HG03039 (cell line): ENCODE results near the gene ZNF213.
A peak's percentile ranks its signal among the peaks of the same experiment; 100 is the strongest.

Source experiments
- ATAC-seq: cut with Tn5 transposase; IDR thresholded peaks from one replicate; pipeline ENCODE4 v1.9.1; 2021; ENCODE audit warnings: mild to moderate bottlenecking, moderate library complexity; ENCODE audit not compliant: unreplicated experiment

Gene ZNF213

DNA sequence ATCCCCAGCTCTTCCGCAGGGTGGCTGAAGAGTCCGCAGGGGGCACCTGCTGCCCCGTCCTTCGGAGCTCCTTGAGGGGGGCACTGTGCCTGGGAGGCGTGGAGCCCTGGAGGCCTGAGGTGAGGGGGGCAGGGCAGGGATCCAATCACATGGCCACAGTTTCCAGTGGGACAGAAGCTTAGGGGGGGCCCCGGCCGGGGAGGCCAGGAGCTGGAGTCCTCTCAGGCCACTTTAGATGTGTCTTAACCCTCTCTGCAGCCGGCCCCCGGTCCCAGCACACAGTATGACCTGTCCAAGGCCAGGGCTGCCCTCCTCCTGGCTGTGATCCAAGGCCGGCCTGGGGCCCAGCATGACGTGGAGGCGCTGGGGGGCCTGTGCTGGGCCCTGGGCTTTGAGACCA, 10.8 kb downstream of the ZNF213 start:
- ATAC-seq, result no peak

DNA sequence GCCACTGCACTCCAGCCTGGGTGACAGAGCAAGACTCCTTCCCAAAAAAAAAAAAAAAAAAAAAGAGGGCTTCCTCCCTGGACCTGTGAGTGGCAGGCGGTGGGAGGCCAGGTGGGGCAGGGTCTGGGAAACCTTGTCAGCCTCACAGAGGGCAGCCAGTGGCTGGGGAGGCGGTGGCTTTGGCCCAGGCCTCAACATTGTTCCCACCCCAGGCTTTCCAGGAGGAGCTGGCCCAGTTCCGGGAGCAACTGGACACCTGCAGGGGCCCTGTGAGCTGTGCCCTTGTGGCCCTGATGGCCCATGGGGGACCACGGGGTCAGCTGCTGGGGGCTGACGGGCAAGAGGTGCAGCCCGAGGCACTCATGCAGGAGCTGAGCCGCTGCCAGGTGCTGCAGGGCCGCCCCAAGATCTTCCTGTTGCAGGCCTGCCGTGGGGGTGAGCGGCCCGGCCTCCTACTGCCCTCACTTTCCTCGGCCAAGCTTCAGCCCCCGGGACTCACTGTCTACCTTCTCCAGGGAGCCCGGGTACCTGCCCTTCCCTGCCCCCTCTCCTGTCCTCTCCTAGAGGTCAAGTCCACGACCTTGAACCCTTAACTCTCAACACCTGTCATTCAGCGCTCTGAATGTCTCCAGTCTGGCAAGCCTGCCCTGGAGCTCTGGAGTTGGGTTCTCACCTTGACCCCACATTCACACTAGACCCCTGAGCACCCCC, 12.4 kb downstream of the ZNF213 start:
- no peak for ATAC-seq

DNA sequence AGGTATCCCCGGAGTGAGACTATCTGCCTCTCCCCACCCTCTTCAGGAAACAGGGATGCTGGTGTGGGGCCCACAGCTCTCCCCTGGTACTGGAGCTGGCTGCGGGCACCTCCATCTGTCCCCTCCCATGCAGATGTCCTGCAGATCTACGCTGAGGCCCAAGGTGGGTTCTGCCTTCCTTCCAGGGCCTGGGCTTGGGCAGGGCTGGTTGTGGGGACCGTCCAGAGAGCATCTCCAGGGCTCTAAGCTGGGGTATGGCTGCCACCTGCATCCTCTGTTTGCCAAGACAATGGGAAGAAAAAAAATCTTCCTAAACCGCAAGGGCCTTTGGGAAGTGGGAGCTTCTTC, 12.9 kb downstream of the ZNF213 start:
- ATAC-seq, result no peak

DNA sequence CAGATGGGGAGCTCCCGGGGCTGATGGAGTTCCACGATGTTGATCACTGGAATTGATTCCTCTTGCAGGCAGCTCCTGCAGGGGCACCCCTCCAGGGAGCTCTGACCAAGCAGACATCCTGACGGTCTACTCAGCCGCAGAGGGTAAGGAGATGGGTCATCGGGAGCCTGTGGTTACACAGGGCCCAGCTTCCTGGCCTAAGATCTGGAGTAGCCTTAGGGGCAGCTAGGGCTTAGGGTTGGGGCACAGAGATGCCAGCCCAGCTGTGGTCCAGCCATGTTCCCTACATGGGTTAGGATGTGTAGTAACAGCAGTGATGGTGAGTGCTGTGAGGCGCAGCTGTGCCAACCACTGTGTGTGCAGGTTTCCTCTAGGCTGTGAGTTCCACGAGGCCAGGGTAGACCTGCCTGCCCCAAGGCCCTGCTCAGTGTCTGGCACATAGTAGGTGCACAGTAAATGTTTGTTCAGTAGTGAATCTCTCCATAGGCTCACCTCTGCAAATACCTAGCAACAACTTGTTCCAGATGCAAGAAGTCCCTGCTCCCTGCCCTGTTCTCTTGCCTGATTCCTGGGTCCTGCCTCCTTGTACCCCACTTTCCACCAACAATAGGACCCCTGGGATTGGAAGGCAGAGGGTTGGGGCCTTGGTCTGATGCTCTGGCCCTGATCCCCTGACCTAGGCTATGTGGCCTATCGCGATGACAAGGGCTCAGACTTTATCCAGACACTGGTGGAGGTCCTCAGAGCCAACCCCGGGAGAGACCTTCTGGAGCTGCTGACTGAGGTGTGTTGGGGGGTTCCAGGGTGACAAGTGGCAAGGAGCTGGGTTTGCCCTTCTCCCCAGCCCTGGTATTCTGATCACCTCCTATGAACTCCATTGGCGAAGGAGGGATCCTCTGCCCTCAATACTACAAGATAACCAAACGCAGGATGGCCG, 13.7 kb downstream of the ZNF213 start:
- no peak for ATAC-seq

DNA sequence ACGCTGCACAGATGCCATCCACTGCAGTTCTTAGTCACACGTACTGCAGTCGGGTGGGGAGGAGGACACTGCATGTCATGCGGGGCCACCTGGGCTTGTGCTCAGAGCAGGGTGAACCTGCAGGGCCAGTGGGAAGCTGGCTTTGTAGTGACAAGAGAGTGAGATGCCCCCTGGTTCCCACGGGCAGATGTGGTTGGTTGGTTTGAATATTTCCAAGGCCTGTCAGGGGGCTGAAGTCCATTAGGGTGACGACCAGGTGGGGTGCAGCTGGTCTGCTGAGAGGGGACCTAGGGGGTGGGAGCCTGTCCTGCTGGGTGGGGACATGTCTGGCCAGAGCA, 14.3 kb downstream of the ZNF213 start:
- no peak for ATAC-seq

DNA sequence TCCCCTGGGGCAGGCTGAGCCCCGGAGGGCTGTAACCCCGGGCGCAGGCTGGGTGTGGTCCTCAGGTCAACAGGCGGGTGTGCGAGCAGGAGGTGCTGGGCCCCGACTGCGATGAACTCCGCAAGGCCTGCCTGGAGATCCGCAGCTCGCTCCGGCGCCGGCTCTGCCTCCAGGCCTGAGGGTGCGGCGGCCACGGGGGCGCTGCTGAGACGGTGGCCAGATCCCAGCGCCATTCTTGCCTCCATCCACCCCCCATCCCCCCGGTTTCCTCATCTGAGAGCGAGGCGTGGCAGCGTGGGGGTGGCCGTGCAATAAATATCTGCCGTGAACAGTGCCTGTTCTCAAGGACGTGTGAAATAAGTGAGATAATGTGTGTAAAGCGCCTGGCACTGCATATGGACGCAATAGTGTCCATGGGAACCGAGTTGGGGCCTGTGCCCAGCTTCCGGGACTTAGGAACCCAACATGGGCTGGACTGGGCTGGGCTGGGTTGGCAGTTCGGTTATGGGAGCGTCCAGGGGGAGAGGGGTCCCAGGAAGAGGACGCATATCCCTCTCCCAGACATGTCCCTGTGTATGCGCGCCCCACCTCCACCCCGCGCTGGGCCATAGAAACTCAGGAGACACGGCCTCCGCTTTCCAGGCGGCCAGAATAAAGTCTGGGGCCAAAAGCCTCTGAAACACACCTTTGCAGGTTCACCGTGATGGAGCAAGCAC, 15.0 kb downstream of the ZNF213 start:
- ATAC-seq, result peak; percentile 2

DNA sequence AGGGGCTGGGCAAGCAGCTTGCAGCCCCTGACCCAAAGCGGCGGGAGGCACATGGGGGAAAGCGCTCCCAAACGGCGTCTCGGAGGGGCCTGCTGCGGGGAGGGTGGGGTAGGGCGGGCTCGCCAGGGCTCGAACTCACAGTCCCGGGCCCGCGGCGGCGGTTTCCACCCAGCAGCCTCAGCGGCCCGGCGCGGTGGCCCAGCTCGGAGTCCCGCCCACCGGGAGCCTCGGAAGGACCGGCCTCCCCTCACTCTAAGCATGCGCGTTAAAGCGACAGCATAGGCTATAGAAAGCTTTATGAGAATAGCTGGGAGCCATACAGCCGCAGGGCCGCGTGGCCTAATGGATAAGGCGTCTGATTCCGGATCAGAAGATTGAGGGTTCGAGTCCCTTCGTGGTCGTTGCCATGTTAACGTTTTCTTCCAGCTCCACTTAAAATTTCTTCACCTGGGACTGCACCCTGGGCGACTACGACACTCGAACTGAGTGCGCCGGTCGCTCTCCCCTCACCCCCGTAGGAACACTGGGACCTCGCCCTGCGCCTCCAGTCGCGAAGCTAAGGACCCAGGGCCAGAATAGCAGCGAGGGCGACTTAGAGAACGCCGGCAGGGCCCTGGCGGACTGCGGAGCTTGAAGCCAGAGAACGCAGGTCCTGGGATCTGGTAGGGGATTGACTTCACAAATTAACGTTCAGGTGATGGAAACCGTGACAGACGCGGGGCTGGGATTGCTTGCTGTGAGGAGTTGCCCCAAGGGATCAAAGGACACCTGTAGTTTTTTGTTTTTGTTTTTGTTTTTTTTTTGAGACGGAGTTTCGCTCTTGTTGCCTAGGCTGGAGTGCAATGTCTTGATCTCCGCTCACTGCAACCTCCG, 15.8 kb downstream of the ZNF213 start:
- peak; percentile 61 for ATAC-seq

DNA sequence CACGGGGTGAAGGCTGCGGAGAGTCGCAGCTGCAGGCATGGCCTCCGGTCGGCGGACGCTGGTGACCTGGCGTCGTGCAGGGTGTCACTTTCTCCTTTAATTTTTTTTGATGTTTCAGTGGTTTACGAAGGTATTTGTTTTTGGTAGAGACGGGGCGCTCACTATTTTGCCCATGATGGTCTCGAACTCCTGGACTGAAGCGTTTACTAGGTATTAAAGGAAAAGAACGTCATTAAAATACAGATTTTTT, 17.1 kb downstream of the ZNF213 start:
- no peak for ATAC-seq

DNA sequence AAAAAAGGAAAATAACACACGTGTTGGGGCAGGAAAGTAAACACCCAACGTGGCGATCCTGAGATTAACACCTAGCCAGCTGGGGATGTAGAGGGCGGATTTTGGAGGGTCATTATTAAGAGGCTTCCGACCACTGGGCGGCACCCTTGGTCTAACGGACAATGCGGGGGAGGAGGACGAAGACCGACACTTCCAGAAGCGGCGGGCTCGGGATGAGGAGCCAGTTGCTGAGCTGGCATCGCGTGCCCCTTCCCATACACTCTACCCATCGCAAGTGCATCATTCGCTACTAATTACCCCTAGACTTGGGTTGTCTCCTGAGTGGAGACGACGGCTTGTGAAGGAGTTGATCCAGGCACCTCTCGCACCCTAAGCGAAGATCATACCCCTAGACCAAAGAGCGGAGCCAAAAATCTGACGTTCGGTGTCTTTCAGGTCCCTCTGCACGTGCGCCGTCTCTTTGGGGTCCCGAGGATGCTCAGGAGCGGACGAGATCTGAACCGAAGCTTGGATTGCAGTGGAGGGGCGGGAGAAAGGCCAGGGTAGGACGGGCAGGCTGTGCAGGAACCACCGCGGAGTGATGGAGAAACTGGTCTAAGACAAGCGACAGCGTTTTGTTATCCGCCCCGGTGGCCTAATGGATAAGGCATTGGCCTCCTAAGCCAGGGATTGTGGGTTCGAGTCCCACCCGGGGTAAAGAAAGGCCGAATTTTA, 17.6 kb downstream of the ZNF213 start:
- no peak for ATAC-seq

DNA sequence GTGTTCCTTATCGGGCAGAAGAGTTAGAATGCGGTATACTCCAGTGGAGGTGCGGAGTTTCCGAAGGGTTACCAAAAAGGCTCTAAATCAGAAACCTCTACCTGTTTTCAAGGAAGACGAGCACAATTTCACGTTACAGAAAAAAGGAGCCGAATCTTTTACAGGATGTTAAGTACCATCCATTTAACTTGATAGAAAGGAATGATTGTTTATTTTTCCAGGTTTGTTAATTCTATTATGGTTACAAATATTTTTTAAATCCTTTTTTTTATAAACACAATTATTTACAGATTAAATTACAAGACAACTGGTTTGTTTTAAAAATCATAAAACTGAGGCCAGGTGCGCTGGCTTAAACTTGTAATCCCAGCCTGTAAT, 18.2 kb downstream of the ZNF213 start:
- no peak for ATAC-seq

DNA sequence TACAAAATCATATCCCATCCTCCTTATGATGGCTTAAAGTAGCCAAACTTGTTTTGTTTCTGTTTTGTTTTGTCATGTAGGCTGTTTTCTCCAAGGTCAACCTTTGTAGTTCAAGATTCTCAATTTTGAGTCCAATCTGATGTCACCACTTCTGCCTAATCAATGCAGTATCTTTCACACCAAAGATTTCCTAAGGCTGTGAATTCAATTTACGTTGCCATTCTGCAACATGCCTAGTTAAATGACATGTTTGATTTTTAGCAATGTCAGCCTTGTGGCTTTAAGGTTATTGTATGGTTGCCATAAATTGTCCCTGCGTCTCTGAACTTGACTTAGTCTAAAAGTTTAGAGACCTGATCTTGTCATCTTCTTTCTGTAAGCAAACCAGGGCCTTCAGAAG, 20.4 kb downstream of the ZNF213 start:
- no peak for ATAC-seq

DNA sequence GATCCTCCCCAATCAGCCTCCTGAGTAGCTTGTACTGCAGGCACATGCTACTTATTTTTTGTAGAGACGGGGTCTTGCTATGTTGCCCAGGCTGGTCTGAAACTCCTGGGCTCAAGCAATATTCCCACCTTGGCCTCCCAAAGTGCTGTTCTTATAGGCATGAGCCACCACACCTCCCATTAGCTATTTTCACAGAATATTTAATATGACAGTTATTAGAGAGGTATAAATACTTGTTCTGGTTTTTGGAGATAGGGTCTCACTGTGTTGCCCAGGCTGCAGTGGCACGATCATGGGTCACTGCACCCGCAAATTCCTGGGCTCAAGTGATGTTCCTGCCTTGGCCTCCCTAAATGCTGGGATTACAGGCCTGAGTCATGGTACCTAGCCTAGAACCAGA, 21.1 kb downstream of the ZNF213 start:
- ATAC-seq, result no peak

DNA sequence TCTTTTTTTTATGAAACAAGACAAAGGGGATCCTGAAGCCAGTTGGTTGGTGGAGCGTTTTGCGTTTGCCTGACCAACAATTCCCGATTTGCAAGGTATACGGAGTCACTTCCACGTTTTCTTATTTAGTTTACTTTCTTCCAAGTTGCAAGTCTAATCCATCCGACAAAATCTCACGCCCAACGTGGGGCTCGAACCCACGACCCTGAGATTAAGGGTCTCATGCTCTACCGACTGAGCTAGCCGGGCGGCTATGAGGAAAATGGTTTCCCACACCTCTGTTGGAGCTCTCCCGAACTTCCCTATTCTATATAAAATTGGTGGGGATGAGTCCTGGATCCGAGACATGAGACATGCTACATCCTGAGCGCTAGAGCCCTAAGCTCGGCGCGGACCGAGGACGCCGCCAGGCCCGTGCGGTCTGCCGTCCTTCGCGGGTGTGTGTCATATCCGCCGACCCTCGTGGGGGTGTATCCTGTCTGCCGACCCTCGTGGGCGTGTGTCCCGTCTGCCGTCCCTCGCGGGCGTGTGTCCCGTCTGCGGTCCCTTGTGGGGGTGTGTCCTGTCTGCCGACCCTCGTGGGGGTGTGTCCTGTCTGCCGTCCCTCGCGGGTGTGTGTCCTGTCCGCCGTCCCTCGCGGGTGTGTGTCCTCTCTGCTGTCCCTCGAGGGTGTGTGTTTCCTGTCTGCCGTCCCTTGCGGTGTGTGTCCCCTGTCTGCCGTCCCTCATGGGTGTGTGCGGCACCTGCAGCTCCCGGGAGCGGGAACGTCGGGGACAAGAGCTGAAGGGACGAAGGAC, 22.6 kb downstream of the ZNF213 start:
- ATAC-seq, result no peak

DNA sequence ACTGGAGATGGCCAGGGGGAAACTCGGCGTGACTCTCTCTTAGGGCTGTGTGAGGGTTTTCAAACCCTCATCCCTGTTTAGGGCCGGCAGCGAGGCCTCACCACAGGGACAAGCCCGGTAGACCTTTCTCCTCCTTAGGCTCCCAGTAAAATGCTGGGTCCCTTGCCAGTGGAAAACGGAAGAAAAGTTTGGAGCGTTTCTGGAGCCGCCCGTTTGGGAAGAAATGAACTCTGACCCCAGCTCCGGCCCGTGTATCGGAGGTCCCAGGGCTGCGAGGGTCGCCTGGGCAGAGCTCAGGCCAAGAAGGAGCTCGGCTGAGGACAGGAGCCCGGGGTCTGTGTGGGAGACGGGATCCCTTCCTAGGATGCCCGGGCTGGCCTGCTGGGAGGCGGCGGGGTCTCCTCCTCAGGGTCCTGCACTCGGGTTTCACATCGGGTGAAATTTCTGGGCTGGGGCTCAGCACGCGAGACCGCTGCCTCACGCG, 23.2 kb downstream of the ZNF213 start:
- ATAC-seq, result no peak

DNA sequence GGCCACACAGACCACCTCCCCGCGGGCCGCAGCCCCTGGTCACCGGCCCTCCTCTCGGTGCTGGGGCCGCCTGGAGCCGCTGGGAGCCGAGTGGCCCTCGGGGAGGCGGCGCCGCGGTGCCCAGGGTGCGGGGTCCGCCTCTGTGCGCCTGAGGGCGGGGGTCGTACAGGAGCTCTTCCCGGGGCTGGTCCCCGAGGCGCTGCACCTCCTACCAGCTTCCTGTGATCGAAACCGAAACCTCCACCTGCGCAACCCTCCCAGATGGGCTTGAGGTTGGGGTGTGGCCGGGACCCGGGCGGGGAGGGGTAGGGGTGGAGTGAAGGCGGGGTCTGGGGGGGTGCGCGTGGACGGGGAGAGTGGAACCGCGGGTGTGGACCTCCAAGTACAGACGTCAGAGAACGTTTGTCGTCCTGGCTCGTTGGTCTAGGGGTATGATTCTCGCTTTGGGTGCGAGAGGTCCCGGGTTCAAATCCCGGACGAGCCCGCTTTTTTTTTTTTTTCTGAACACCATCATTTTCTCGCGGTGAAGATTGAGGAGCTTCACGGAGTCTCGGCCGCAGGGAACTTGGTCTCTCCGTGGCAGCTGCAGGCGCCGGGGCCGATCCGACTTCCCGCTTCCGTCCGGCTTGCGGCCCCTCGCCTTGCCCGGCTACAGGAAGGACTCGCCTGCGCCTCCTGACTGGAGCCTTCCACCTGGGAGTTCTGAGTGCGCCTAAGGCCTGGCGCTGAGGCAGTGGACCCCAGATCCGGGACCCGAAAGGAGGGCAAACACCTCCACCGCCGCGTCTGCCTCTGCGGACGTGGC, 23.9 kb downstream of the ZNF213 start:
- no peak for ATAC-seq

DNA sequence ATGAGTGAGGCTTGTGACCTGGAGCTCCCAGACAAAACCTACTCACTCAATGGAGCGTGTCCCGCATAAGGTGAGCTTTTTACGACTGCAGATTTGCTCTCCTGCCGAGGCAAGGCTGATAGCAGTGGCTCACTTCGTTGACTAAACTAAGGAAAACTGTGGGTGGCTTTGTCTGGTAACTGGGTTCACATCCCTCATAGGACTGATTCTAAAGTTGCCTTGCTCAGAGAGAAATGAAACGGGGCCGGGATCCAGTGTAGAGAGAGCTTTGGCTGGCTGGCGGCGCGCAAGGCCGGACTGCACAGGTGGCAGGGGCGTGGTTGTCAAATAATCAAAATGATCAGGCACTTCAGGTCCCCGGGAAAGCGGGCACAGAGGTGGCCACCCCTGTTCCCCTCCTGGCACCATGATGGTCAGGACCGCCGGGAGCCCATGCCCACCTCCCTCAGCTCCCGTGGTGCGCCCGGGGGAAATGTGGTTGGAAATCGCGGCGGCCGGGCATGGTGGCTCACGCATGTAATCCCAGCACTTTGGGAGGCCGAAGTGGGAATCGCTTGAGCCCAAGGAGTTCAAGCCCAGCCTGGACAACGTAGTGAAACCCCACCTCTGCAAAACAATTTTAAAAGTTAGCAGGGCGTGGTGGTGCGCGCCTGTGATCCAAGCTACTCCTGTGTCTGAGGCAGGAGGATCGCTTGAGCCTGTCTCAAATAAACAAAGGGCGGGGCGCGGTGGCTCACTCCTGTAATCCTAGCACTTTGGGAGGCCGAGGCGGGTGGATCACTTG, 26.6 kb downstream of the ZNF213 start:
- no peak for ATAC-seq

DNA sequence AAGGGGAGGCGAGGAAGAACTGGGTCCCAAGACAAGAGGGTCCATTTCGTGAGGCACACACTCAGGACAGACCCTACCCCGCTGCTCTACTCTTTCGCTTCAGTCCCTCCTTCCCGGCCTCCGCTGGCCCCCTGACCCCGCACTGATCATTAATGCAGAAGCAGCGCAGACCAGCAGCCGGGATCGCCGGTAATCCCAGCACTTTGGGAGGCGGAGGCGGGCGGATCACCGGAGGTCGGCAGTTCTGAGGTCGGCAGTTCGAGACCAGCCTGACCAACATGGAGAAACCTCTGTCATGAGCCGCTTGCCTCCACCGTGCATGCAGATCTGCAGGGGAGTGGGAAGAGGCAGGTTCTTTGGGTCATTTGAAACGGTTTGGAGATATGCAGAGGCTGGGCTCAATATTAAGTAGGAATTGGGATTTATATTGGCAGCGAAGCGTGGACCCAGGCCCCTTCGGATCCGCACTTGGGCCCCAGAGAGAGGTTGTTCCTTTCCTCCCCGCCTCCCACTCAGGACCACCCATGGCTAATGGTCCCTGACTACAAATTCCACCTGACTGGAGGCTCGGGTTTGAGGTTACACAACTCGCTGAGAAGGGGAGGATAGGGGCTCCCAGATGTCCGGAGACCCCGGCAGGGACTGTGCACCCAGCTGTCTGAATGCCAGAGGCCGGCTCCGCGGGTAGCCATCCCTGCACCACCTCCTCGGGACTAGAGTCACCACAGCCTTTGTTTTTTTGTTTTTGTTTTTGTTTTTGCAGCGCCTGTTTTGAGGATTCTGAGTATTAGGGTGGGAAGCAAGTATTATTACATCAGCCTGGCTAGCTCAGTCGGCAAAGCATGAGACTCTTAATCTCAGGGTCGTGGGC, 29.5 kb downstream of the ZNF213 start:
- no peak for ATAC-seq
